ENCODE results near the gene KCNMA1. TPM values are rescaled to one million over a fixed set of nuclear protein-coding genes. Genes with fewer than 3 reads are reported as not detected.

KCNMA1 gene
- total RNA-seq, 1 experiment from 2014 or later = 0.70 TPM

GRCh38 chr10:77533887-77534278 is 103.7 kb downstream of the KCNMA1 start:
- no peaks in the 10 kb centered on the region for H3K9me2 ChIP-seq (ENCODE audit: insufficient read depth)
- no peak overlapping the region for H2AFZ ChIP-seq
- ChIA-PET CTCF (interaction anchor here (0.6 kb wide), 1 partner anchor 359 kb away, joined by 3 read pairs; no protein-coding TSS in a partner anchor), POLR2A (ENCODE audit: unreplicated experiment) (no interaction called here)
- TF ChIP-seq CTCF (conservative IDR thresholded peaks at IDR 0.05) (no peak), EZH2 (IDR thresholded peaks at IDR 0.05; ENCODE audit: low read depth) (no peak)
- intact Hi-C loops (cut with micrococcal nuclease; ENCODE audit: unreplicated experiment) = no loop called here
- H3K9me3 ChIP-seq (ENCODE audit: insufficient read depth, low read depth) = no peaks in the 10 kb centered on the region
- no peaks in the 10 kb centered on the region for H4K20me1 ChIP-seq (ENCODE audit: insufficient read depth)
- H3K27ac ChIP-seq = no peak overlapping the region
- DNase-seq = peak in 1 of 2 experiments; percentile 43
- H3K36me3 ChIP-seq (ENCODE audit: low read depth) = no peaks in the 10 kb centered on the region
- H3K4me2 ChIP-seq = peak overlapping the region; percentile 8; the same call in 1 of the 2 replicates
- peaks cover 13% of the 10 kb centered on the region; the same call in 1 of the 2 replicates for H3F3A ChIP-seq (ENCODE audit: insufficient read depth, low read depth)
- H3K79me2 ChIP-seq (ENCODE audit: low read depth) = no peaks in the 10 kb centered on the region
- H3K4me1 ChIP-seq (replicated peaks; ENCODE audit: insufficient read depth) = peaks cover 55% of the 10 kb centered on the region
- no peak overlapping the region for H3K4me3 ChIP-seq
- H3K27me3 ChIP-seq (ENCODE audit: insufficient read depth, low read depth) = no peaks in the 10 kb centered on the region
- BruUV-seq (replicated peaks) = no TSS peak

- Histone ChIP-seq H3K9me3 (ENCODE audit: insufficient read depth, low read depth) (no peaks in the 10 kb centered on the region), H4K20me1 (ENCODE audit: insufficient read depth) (no peaks in the 10 kb centered on the region), H3K27me3 (ENCODE audit: insufficient read depth, low read depth) (no peaks in the 10 kb centered on the region), H3K27ac (no peak overlapping the region), H3F3A (ENCODE audit: insufficient read depth, low read depth) (peaks cover 10% of the 10 kb centered on the region; the same call in 1 of the 2 replicates), H2AFZ (no peak overlapping the region), H3K4me1 (replicated peaks; ENCODE audit: insufficient read depth) (peaks cover 49% of the 10 kb centered on the region), H3K4me3 (no peak overlapping the region), H3K36me3 (ENCODE audit: low read depth) (no peaks in the 10 kb centered on the region), H3K79me2 (ENCODE audit: low read depth) (no peaks in the 10 kb centered on the region), H3K4me2 (peak overlapping the region; percentile 8; the same call in 1 of the 2 replicates), H3K9me2 (ENCODE audit: insufficient read depth) (no peaks in the 10 kb centered on the region)
- POLR2A ChIA-PET (ENCODE audit: unreplicated experiment) = no interaction called here
- no peak for TF ChIP-seq EZH2 (IDR thresholded peaks at IDR 0.05; ENCODE audit: low read depth)
- no peak for TF ChIP-seq CTCF (conservative IDR thresholded peaks at IDR 0.05)
- intact Hi-C loops (cut with micrococcal nuclease; ENCODE audit: unreplicated experiment) = no loop called here
- CTCF ChIA-PET = interaction anchor here (0.6 kb wide), 1 partner anchor 358 kb away, joined by 3 read pairs; no protein-coding TSS in a partner anchor
- DNase-seq = no peak
- no TSS peak for BruUV-seq (replicated peaks)
Measured at GRCh38 chr10:77533146-77533886, 104.3 kb downstream of the KCNMA1 start.

GRCh38 chr10:77532068-77532467 is 105.5 kb downstream of the KCNMA1 start:
- H3K27ac ChIP-seq = peak overlapping the region; percentile 61
- no peaks in the 10 kb centered on the region for H3K9me3 ChIP-seq (ENCODE audit: insufficient read depth, low read depth)
- CTCF ChIA-PET = no interaction called here
- no peaks in the 10 kb centered on the region for H3K79me2 ChIP-seq (ENCODE audit: low read depth)
- 0 out of 2 replicates have a peak overlapping the region, but pooled peaks have one; percentile 24 for H2AFZ ChIP-seq
- TF ChIP-seq CTCF (conservative IDR thresholded peaks at IDR 0.05) (no peak), EZH2 (IDR thresholded peaks at IDR 0.05; ENCODE audit: low read depth) (no peak)
- no peaks in the 10 kb centered on the region for H3K27me3 ChIP-seq (ENCODE audit: insufficient read depth, low read depth)
- H3K4me2 ChIP-seq = peak overlapping the region; percentile 66
- intact Hi-C loops (cut with micrococcal nuclease; ENCODE audit: unreplicated experiment) = no loop called here
- no peaks in the 10 kb centered on the region for H3K9me2 ChIP-seq (ENCODE audit: insufficient read depth)
- H3K36me3 ChIP-seq (ENCODE audit: low read depth) = no peaks in the 10 kb centered on the region
- no peak for DNase-seq
- POLR2A ChIA-PET (ENCODE audit: unreplicated experiment) = no interaction called here
- peaks cover 10% of the 10 kb centered on the region; the same call in 1 of the 2 replicates for H3F3A ChIP-seq (ENCODE audit: insufficient read depth, low read depth)
- peaks cover 46% of the 10 kb centered on the region for H3K4me1 ChIP-seq (replicated peaks; ENCODE audit: insufficient read depth)
- BruUV-seq (replicated peaks) = no TSS peak
- no peaks in the 10 kb centered on the region for H4K20me1 ChIP-seq (ENCODE audit: insufficient read depth)
- no peak overlapping the region for H3K4me3 ChIP-seq

All from PC-9 (cell line).